ENCODE results near the gene LRRC14B. TPM values are rescaled to one million over a fixed set of nuclear protein-coding genes. Genes with fewer than 3 reads are reported as not detected.
A peak's percentile ranks its signal among the peaks of the same experiment; 100 is the strongest.

LRRC14B gene
- total and polyA plus RNA-seq, 2 of the 13 experiments (the other 11 are each of a cell fraction or from before 2014, with no cell fraction given) = not detected

- peak; percentile 25; the same call in 1 of the 2 replicates for TF ChIP-seq MEIS2 (CRISPR knock-in tag; IDR thresholded peaks at IDR 0.05)
- TF ChIP-seq TAF1 (CRISPR knock-in tag; IDR thresholded peaks at IDR 0.05) = no peak
- TF ChIP-seq MAX (IDR thresholded peaks at IDR 0.05) = 0 out of 2 replicates have a peak, but pooled peaks have one; percentile 29
- peak; percentile 74; the same call in 1 of the 2 replicates for TF ChIP-seq NRL (CRISPR knock-in tag; IDR thresholded peaks at IDR 0.05; ENCODE audit: borderline replicate concordance)
- 0 out of 2 replicates have a peak, but pooled peaks have one; percentile 48 for TF ChIP-seq SNAPC4 (CRISPR knock-in tag; IDR thresholded peaks at IDR 0.05)
- TF ChIP-seq RBFOX2 (IDR thresholded peaks at IDR 0.05; ENCODE audit: low read depth, low read length) = peak; percentile 65
- 0 out of 2 replicates have a peak, but pooled peaks have one; percentile 10 for TF ChIP-seq ZNF337 (CRISPR knock-in tag; IDR thresholded peaks at IDR 0.05; ENCODE audit: borderline replicate concordance, low read depth)
- peak; percentile 42; the same call in 1 of the 2 replicates for TF ChIP-seq RARG (CRISPR knock-in tag; IDR thresholded peaks at IDR 0.05; ENCODE audit: low read depth)
- TF ChIP-seq PAX8 (CRISPR knock-in tag; IDR thresholded peaks at IDR 0.05; ENCODE audit: borderline replicate concordance) = 0 out of 2 replicates have a peak, but pooled peaks have one; percentile 12
- no peak for TF ChIP-seq ZBTB44 (CRISPR knock-in tag; IDR thresholded peaks at IDR 0.05)
- no peak for TF ChIP-seq STAT5B (CRISPR knock-in tag; IDR thresholded peaks at IDR 0.05)
- TF ChIP-seq AKAP8 (CRISPR knock-in tag; IDR thresholded peaks at IDR 0.05) = no peak
- 0 out of 2 replicates have a peak, but pooled peaks have one; percentile 21 for TF ChIP-seq MED13 (CRISPR knock-in tag; IDR thresholded peaks at IDR 0.05)
- no peak for TF ChIP-seq FOXA1 (IDR thresholded peaks at IDR 0.05)
- TF ChIP-seq FOXA1 (CRISPR knock-in tag; IDR thresholded peaks at IDR 0.05) = no peak
- TF ChIP-seq ZSCAN25 (CRISPR knock-in tag; IDR thresholded peaks at IDR 0.05) = 0 out of 2 replicates have a peak, but pooled peaks have one; percentile 19
- 0 out of 2 replicates have a peak, but pooled peaks have one; percentile 27 for TF ChIP-seq HNRNPL (IDR thresholded peaks at IDR 0.05; ENCODE audit: low read depth, low read length)
- no peak for TF ChIP-seq ZNF275 (CRISPR knock-in tag; IDR thresholded peaks at IDR 0.05; ENCODE audit: borderline replicate concordance)
- TF ChIP-seq MYNN (CRISPR knock-in tag; IDR thresholded peaks at IDR 0.05; ENCODE audit: low read depth) = no peak
- TF ChIP-seq PHF21A (CRISPR knock-in tag; IDR thresholded peaks at IDR 0.05) = peak; percentile 51; the same call in 1 of the 2 replicates
These were observed 27.4 kb downstream of the LRRC14B start (continued) for GRCh38 chr5:218457-219291.
